Measurements from ENCODE around the gene GCC1.

- TF ChIP-seq CTCF (conservative IDR thresholded peaks at IDR 0.05; ENCODE audit: low read length) (no peak), EZH2phosphoT487 (IDR thresholded peaks at IDR 0.05; ENCODE audit: borderline replicate concordance) (no peak)
Observed at GRCh38 chr7:127532736-127533135, 52.7 kb downstream of the GCC1 start.
